PC-3 (cell line): Measurements from ENCODE around the gene PCDHA1.
"Not testable (repeated sequence)": the region's sequence is repeated elsewhere in the genome, so short reads cannot be mapped to it uniquely, and the experiment has no call there.

Source experiments
- CTCF ChIP-seq: fragments of 300-600 bp; sonication (generic); conservative IDR thresholded peaks from 2 replicates; pipeline ENCODE4 v1.5.1; 2017; ENCODE audit warnings: antibody characterized with exemption, low read depth, mild to moderate bottlenecking, low read length
- EZH2phosphoT487 ChIP-seq: fragments of 300-600 bp; sonication (generic); IDR thresholded peaks from 2 replicates; pipeline ENCODE4 v1.6.1; 2018; ENCODE audit warnings: mild to moderate bottlenecking, antibody characterized with exemption, low read length, borderline replicate concordance

DNA sequence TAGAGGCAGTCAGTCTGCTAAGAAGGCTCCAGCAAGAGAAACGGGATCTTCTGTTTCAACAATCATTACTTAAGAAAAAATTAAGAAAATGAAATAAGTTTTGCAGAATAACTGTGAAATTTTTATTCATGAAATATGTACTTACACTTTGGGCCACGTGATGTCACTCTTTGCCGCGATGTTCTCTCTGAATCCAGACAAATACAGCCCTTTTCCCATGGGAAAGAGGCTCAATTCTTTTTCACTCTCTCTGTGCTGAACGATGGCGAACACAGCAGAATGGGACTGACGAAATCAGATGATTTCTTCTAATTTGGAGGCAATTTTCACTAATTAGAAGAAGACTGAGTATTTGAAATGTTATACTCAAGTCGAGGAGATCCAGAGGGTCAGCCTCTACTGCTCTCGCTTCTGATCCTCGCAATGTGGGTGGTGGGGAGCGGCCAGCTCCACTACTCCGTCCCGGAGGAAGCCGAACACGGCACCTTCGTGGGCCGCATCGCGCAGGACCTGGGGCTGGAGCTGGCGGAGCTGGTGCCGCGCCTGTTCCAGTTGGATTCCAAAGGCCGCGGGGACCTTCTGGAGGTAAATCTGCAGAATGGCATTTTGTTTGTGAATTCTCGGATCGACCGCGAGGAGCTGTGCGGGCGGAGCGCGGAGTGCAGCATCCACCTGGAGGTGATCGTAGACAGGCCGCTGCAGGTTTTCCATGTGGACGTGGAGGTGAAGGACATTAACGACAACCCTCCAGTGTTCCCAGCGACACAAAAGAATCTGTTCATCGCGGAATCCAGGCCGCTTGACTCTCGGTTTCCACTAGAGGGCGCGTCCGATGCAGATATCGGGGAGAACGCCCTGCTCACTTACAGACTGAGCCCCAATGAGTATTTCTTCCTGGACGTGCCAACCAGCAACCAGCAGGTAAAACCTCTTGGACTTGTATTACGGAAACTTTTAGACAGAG is 62.5 kb downstream of the PCDHA1 start, which contains the start of gene PCDHA9:
- TF ChIP-seq CTCF, EZH2phosphoT487: not testable (repeated sequence)
